ENCODE data around the gene MVB12B.

MVB12B gene

DNA sequence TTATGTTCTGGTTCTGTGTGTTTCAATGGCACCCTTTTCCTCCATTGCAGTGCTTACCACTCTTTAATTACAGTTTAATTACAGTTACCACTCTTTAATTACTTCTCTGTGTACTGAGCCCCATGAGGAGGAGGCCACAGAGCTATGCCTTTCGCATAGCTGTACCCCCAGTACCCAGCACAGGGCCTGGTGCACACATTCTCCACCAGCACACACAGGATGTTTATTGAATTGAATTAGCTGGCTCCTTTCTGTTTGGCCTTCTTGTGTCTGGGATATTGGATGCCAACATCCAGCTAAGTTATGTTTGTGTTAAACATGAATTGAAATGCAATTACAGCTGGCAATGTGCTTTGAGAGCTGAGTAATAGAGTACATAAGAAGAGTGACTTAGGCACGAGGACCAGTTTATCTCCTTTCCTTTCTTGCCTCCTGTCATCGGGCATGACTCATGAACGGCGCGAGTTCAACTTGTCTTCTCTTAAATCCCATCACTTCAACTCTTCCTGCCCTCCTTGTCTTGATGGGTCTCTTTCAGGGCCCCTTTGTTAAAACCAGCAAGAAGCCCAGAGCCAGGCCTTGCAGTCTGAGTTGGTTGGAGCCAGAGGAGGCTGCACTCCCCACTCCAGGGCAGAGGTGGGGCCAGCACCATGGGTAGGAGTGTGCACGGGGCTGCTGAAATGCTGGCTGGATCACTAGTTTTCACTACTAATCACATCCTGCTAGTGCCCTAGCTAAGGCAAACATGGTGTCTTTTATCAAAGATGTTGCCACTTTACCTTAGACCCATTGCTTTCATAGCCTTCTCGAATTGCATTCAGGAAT is 37.4 kb downstream of the MVB12B start:
- no peak for DNase-seq (ENCODE audit: low read depth)

- DNase-seq (ENCODE audit: low read depth) = no peak
Measured at GRCh38 chr9:126365780-126366179, 39.2 kb downstream of the MVB12B start.

GRCh38 chr9:126366366-126367011 is 39.9 kb downstream of the MVB12B start:
- no peak for DNase-seq (ENCODE audit: low read depth)

DNA sequence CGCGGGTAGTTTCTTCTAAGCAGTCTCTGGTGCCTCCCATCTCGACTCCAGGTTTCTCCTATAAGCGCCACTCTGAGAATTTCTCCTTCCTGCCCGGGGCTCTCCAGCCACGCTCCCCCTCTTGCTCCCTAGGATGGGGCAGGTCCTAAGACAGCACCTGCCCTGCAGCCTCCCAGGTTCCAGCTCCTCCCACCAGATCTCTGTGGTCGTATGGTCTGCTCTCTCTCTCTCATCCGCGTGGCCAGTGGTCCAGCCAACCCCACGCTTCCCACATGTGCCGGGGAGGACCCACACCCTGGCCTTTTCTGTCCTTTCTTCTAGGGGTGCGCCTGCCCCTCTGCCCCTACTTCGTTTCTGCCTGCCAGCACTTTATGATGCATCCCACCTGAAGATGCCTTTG is 40.5 kb downstream of the MVB12B start:
- no peak for DNase-seq (ENCODE audit: low read depth)

- no peak for DNase-seq (ENCODE audit: low read depth)
Measured at GRCh38 chr9:126367616-126368015, 41.0 kb downstream of the MVB12B start.

DNA sequence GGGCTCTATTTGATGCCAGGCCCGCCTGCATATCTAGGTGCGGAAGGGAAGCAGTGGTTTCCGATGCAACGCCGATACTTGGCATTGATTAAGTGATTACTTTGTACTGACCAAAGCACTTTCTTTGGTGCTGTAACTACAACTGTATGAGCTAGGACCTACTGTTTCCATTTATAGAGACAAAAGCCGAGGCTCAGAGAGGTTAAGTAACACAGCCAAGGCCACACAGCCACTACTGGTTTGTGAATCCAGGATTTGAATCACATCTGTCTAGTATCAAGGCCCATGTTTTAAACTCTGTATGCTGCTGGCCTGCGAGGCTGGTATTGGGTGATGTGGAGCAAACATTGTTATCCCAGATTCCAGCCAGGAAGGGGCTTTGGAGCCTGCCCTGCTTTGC is 41.4 kb downstream of the MVB12B start:
- DNase-seq (ENCODE audit: low read depth) = no peak

GRCh38 chr9:126371007-126371870 is 44.6 kb downstream of the MVB12B start:
- no peak for DNase-seq (ENCODE audit: low read depth)

GRCh38 chr9:126372716-126373115 is 46.1 kb downstream of the MVB12B start:
- DNase-seq (ENCODE audit: low read depth) = no peak

DNA sequence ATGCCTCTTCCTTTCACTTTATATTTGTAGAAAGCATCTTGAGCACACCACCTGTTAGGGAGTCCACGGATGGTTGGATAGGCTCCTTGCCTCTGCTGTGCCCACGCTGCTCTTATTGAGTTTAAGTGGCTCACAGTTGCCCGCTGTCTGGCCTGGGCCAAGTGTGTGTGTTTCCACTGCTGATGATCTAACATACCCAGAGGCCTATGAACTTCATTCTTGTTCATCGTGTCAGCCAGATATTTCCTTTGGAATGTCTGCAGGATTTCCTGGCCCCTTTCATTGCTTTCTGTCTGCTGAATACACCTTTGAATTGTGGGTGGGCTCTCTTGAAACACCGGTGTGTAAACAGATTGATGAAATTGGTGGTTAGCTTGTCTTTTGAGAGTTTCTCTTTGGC is 46.6 kb downstream of the MVB12B start:
- no peak for DNase-seq (ENCODE audit: low read depth)

DNA sequence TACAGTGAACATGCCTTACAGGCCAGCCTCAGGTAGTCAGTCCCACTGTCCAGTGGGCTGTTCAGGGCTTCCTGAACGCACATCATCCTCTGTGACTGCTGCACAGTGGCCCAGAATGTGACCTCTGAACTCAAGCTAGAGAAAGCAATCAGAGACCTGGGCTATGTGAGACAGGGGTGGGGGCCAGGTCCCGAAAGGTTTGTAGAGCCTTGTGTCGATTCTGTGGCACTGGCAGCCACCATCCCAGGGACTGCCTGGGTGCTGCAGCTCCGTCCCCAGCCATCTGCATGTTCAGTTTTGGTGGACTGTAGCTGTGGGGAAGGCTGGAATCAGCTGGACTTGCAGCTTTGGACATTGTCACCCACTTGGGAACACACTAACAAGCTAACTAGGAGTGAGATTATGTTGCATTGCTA is 47.7 kb downstream of the MVB12B start:
- DNase-seq (ENCODE audit: low read depth) = no peak

- DNase-seq (ENCODE audit: low read depth) = no peak
Measured at GRCh38 chr9:126375386-126375785, 48.8 kb downstream of the MVB12B start.

GRCh38 chr9:126376311-126377175 is 49.9 kb downstream of the MVB12B start:
- no peak for DNase-seq (ENCODE audit: low read depth)

DNA sequence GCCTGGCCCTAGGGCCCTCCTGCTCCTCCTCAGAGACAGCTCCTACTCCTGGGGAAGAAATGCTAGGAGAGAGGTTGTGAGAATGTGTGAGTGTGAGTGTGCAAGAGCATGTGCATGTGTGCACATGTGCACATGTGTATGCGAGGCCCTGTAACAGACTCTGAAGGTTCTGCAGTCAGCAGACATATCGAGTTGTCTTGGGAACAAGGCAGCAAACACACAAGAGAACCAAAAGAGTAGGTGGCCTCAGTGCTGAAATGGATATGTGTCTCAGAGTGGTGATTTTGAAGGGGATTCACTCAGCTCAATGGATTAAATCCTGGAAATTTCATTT is 50.5 kb downstream of the MVB12B start:
- no peak for DNase-seq (ENCODE audit: low read depth)

GRCh38 chr9:126377536-126377935 is 50.9 kb downstream of the MVB12B start:
- DNase-seq (ENCODE audit: low read depth) = no peak

- no peak for DNase-seq (ENCODE audit: low read depth)
Measured at GRCh38 chr9:126378761-126379160, 52.1 kb downstream of the MVB12B start.

DNA sequence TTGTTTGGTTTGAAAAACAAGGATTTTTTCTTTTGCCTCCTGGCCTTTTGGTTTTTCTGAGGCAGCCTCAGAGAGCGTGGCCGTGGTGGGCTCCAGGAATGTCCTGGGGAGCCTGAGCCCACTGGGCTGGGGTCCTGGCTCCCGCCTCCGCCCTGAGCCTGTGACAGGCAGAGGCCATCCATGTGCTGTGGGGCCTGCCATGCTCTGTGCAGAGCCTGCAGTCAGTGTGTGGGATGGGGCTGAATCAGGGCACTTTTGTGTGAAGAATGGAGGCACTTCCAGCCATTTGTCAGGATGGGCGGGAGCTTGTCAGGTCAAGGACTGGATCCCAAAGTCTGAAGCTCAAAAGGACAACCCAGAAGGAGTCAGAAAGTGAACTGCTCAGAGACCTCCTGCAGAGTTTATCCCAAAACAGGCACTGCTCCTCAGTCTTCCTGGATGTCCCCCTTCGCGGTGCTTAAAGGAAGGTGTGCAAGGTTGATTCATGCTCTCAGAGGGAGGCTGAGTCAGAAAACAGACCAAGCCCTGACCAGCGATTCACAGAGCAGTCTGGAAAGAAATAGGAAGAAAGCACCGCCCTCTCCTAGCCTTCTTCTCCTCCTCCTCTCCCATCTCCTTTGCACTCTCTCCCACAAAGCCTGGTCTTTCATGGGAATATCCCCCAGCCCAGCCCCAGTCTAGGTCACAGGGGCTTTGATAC is 53.2 kb downstream of the MVB12B start:
- no peak for DNase-seq (ENCODE audit: low read depth)

- DNase-seq (ENCODE audit: low read depth) = no peak
Measured at GRCh38 chr9:126380447-126380846, 53.8 kb downstream of the MVB12B start.

DNA sequence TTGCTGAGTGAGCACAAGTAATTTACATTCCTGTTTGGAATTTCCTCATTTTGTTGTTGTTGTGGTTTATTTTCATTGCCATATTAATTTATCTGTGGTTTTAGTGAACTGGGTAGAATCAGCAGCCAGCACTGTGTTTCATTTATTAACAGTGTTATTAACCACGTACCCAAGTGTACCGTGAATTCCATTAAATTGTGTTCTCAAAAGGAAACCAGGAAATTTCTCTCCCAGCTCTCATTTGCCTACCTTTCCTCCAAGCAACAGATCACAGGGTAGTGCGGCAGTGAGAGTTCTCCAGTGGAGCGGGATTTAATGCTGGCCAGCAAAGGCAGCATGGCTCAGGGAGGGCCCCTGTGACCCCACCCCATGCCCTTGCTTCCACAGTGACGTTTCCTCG is 54.6 kb downstream of the MVB12B start:
- DNase-seq (ENCODE audit: low read depth) = no peak

DNA sequence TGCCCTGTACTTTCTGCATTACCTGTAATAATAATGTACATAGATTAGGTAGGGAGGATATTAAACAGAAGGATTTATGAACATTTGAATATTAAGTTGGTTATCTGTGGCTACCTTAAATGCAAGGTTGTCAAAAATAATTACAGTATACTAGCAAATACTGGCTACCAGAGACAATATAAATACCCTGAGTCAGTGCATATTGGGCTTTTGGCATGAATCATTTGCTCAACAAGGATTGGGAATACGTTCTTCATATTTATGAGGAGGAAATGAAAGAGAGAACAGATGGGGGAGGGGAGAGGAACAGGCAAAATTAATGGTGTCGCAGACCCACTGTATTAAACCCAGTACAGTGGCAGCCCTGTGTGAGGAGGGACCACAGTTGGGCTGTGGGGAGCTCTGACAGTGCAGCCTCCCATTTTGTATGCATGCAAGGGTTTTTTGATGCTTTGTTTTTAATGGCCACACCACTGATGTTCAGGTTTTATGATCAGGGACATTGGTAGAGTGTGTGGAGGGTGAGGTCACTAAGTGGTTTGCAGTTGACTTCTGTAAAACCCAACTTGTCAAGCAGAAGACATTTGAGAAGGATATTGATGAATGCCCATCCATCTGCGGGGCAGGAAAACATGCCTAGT is 56.9 kb downstream of the MVB12B start:
- DNase-seq (ENCODE audit: low read depth) = no peak

DNA sequence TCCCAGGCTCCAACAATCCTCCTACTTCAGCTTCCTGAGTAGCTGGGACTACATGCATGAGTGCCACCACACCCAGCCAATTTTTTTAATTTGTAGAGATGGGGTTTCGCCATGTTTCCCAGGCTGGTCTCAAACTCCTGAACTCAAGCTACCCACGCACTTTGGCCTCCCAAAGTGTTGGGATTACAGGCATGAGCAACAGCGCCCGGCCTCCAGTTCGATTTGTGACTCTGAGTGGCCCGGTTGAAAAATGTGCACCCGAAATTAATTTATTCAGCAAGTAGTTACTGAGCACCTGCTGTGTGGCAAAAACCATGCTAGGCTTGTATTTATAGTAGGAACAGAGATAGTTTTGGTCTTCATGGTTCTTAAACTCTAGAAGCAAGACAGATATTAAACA is 58.3 kb downstream of the MVB12B start:
- no peak for DNase-seq (ENCODE audit: low read depth)

- DNase-seq (ENCODE audit: low read depth) = no peak
Measured at GRCh38 chr9:126386088-126386487, 59.5 kb downstream of the MVB12B start.

Measured in stimulated activated CD8-positive, alpha-beta memory T cell treated with anti-CD3 and anti-CD28 coated beads, Interleukin-12 subunit alpha, Interleukin-12 subunit beta, amount 100 ng/mL, for 4 hours (primary cell).